GM12878 (cell line): Measurements from ENCODE around the gene CYP46A1. TPM values are rescaled to one million over a fixed set of nuclear protein-coding genes. Genes with fewer than 3 reads are reported as not detected.

Experiments
- ATAC-seq: fragments of 200-7000 bp; cut with Tn5 transposase; 3 replicates; pipeline ENCODE4 v1.9.1; 2020; ENCODE audit warnings: mild to moderate bottlenecking, moderate library complexity
- BruUV-seq: library from RNA; stranded (reverse); fragments of 400-500 nt; replicated peaks from 2 replicates; lab custom pipeline; 2021; lab: Mats Ljungman, UMichigan
- CTCF ChIA-PET: fragments of 300-600 bp; sonication (Branson Sonifier 250); formaldehyde crosslinking; extraction: SDS; loops from one replicate; lab custom pipeline; 2021; ENCODE audit warnings: inconsistent platforms; lab: Yijun Ruan, JAX
- POLR2A ChIA-PET: fragments of 350-600 bp; formaldehyde crosslinking; extraction: SDS; loops from one replicate; lab custom pipeline; 2021; ENCODE audit warnings: inconsistent platforms; lab: Charles Lee
- RAD21 ChIA-PET: fragments of 300-600 bp; sonication (Branson Sonifier 250); formaldehyde crosslinking; loops from one replicate; lab custom pipeline; 2023; ENCODE audit warnings: antibody characterized with exemption; ENCODE audit not compliant: unreplicated experiment; lab: Charles Lee
- SMC1A ChIA-PET: fragments of 300-600 bp; sonication (Branson Sonifier 250); formaldehyde crosslinking; loops from one replicate; lab custom pipeline; 2023; ENCODE audit not compliant: unreplicated experiment, uncharacterized antibody; lab: Charles Lee
- DNase-seq: peaks from one replicate; pipeline ENCODE4 v3.0.0-alpha.2; 2011; ENCODE audit warnings: low read depth, low spot score
- FAIRE-seq: peaks from 3 replicates; lab custom pipeline; 2011; peaks lifted over from hg19 to GRCh38; lab: Jason Lieb, UNC
- H2AFZ ChIP-seq: 2 replicates; pipeline ENCODE4 v1.6.0; 2011; ENCODE audit warnings: low read depth, low read length, control low read depth; ENCODE audit not compliant: control insufficient read depth
- H3K27ac ChIP-seq: 2 replicates; pipeline ENCODE4 v1.5.1; 2011; ENCODE audit warnings: control low read depth; ENCODE audit not compliant: control insufficient read depth, insufficient read depth
- H3K27me3 ChIP-seq, 2 experiments: replicated peaks in 1 of 2; 2 replicates each; pipeline versions ENCODE4 v1.6.0 to v1.6.1; 2011; ENCODE audit warnings: low read length in 1 of 2; ENCODE audit not compliant: control insufficient read depth in 2 of 2, insufficient read depth in 2 of 2
- H3K36me3 ChIP-seq, 2 experiments: 2 replicates each; pipeline ENCODE4 v1.5.1; 2011; ENCODE audit warnings: low read length in 1 of 2; ENCODE audit not compliant: control insufficient read depth in 2 of 2, insufficient read depth in 2 of 2
- H3K4me1 ChIP-seq: 2 replicates; pipeline ENCODE4 v1.6.1; 2011; ENCODE audit warnings: mild to moderate bottlenecking, low read length, moderate library complexity, mixed read lengths; ENCODE audit not compliant: control insufficient read depth, insufficient read depth
- H3K4me2 ChIP-seq: 2 replicates; pipeline ENCODE4 v1.6.0; 2011; ENCODE audit warnings: control low read depth; ENCODE audit not compliant: control insufficient read depth, insufficient read depth
- H3K4me3 ChIP-seq: fragments of 200-600 bp; sonication (generic); 2 replicates; pipeline ENCODE4 v1.5.1; 2016
- H3K79me2 ChIP-seq: 2 replicates; pipeline ENCODE4 v1.6.0; 2011; ENCODE audit warnings: low read length; ENCODE audit not compliant: control insufficient read depth, insufficient read depth
- H3K9ac ChIP-seq: 2 replicates; pipeline ENCODE4 v1.8.0; 2011; ENCODE audit warnings: low read length, control low read depth, mixed read lengths; ENCODE audit not compliant: control insufficient read depth, insufficient read depth
- H3K9me3 ChIP-seq: replicated peaks from 3 replicates; pipeline ENCODE4 v1.5.1; 2011; ENCODE audit warnings: mild to moderate bottlenecking, low read length; ENCODE audit not compliant: control insufficient read depth, insufficient read depth
- H4K20me1 ChIP-seq: 2 replicates; pipeline ENCODE4 v1.6.0; 2011; ENCODE audit not compliant: control insufficient read depth, insufficient read depth
- ASH2L ChIP-seq: fragments of 300-600, 200-600 bp; sonication (generic); IDR thresholded peaks from 2 replicates; pipeline ENCODE4 v1.6.1; 2017; ENCODE audit warnings: low read depth, mild to moderate bottlenecking, borderline replicate concordance
- CBX5 ChIP-seq: sonication (generic); IDR thresholded peaks from 2 replicates; pipeline ENCODE4 v1.6.1; 2016; ENCODE audit warnings: low read depth, moderate library complexity, mild to moderate bottlenecking, inconsistent platforms
- CREB1 ChIP-seq: IDR thresholded peaks from 2 replicates; pipeline ENCODE4 v1.6.1; 2012; ENCODE audit warnings: low read depth, mild to moderate bottlenecking, inconsistent platforms
- CREM ChIP-seq: IDR thresholded peaks from 2 replicates; pipeline ENCODE4 v1.6.1; 2014; ENCODE audit warnings: antibody characterized with exemption, low read depth
- DPF2 ChIP-seq: fragments of 450-650 bp; IDR thresholded peaks from 2 replicates; pipeline ENCODE4 v1.6.1; 2017; ENCODE audit warnings: mild to moderate bottlenecking
- JUNB ChIP-seq: IDR thresholded peaks from 2 replicates; pipeline ENCODE4 v1.6.1; 2016; ENCODE audit warnings: antibody characterized with exemption, mild to moderate bottlenecking
- MTA3 ChIP-seq: IDR thresholded peaks from 2 replicates; pipeline ENCODE4 v1.6.1; 2012; ENCODE audit warnings: low read length, inconsistent platforms, borderline replicate concordance
- MYC ChIP-seq: IDR thresholded peaks from 2 replicates; pipeline ENCODE4 v1.6.1; 2011; ENCODE audit warnings: mild to moderate bottlenecking, low read length, moderate library complexity, inconsistent platforms; ENCODE audit not compliant: insufficient read depth, insufficient replicate concordance, insufficient read length, severe bottlenecking
- PAX5 ChIP-seq: IDR thresholded peaks from 2 replicates; pipeline ENCODE4 v1.6.1; 2011; ENCODE audit warnings: low read depth, low read length, borderline replicate concordance
- PML ChIP-seq: IDR thresholded peaks from 2 replicates; pipeline ENCODE4 v1.6.1; 2012; ENCODE audit warnings: low read length, inconsistent platforms
- RAD51 ChIP-seq: fragments of 450-650 bp; IDR thresholded peaks from 2 replicates; pipeline ENCODE4 v1.6.1; 2016; ENCODE audit warnings: moderate library complexity, mild to moderate bottlenecking, inconsistent platforms
- RB1 ChIP-seq: fragments of 450-650 bp; formaldehyde crosslinking; IDR thresholded peaks from 2 replicates; pipeline ENCODE4 v1.6.1; 2017; ENCODE audit warnings: mild to moderate bottlenecking, borderline replicate concordance
- SIN3A ChIP-seq: IDR thresholded peaks from 2 replicates; pipeline ENCODE4 v1.6.1; 2012; ENCODE audit warnings: low read depth, low read length, improper control_type of control experiment
- TARDBP ChIP-seq: IDR thresholded peaks from 2 replicates; pipeline ENCODE4 v1.6.1; 2016; ENCODE audit warnings: borderline replicate concordance
- TBL1XR1 ChIP-seq: IDR thresholded peaks from 2 replicates; pipeline ENCODE4 v1.6.1; 2012; ENCODE audit warnings: low read depth, low read length, improper control_type of control experiment
- WGBS: methylation state at CpG from one replicate; pipeline ENCODE4 v1.1.6; 2016; ENCODE audit warnings: low lambda C conversion rate; ENCODE audit not compliant: insufficient replicate concordance, insufficient coverage; ENCODE audit errors: missing lambda C conversion rate; 5-methylcytosine and 5-hydroxymethylcytosine counted together
- in situ Hi-C: fragments of 300-500 bp; cut with MboI; formaldehyde crosslinking; loops from 9 replicates; pipeline ENCODE4 v1.14.3; 2018; ENCODE audit warnings: mixed read lengths
- intact Hi-C: fragments of 100-400 bp; cut with micrococcal nuclease; formaldehyde crosslinking; loops from one replicate; pipeline ENCODE4 v1.14.2; 2022; ENCODE audit not compliant: unreplicated experiment
- polyA plus RNA-seq, 11 experiments: library from polyadenylated mRNA; depleted of rRNA in 4 of 11; unstranded in 6 of 11; stranded (reverse) in 5 of 11; fragments of >200 nt; fragmentation: Nextera tagmentation in 4 of 11; fragmentation: Illumina TruSeq in 1 of 11; extraction: Ambion mirVana in 4 of 11; extraction: Trizol in 1 of 11; gene quantifications; 1 replicate in 1 of 11; 2 replicates in 10 of 11; pipeline versions ENCODE4 v1.2.1 to v1.2.3, GENCODE V29; 2011 to 2016; ENCODE audit warnings: inconsistent platforms in 2 of 11, missing spikeins in 2 of 11, low read depth in 1 of 11
- total RNA-seq, 4 experiments: library from RNA; depleted of rRNA in 3 of 4; stranded (reverse); fragments of >200 nt in 3 of 4; fragmentation: Illumina TruSeq in 1 of 4; extraction: Trizol in 1 of 4; gene quantifications; 2 replicates each; pipeline versions ENCODE4 v1.2.1 to v1.2.3, GENCODE V29; 2013 to 2021
- TF ChIP-seq, protein P1 (sequence below): IDR thresholded peaks from 2 replicates; pipeline ENCODE4 v1.6.1; 2012; ENCODE audit warnings: low read depth, low read length, improper control_type of control experiment
- TF ChIP-seq, protein P2 (sequence below): IDR thresholded peaks from 2 replicates; pipeline ENCODE4 v1.6.1; 2012; ENCODE audit warnings: low read depth, low read length, improper control_type of control experiment
- TF ChIP-seq, protein P3 (sequence below): fragments of 450-650 bp; IDR thresholded peaks from 2 replicates; pipeline ENCODE4 v1.6.1; 2016; ENCODE audit warnings: mild to moderate bottlenecking
- TF ChIP-seq, protein P4 (sequence below): fragments of 450-650 bp; IDR thresholded peaks from 2 replicates; pipeline ENCODE4 v1.6.1; 2017; ENCODE audit warnings: antibody characterized with exemption, mild to moderate bottlenecking, moderate library complexity

Gene CYP46A1
- total and polyA plus RNA-seq, 10 of the 15 experiments (the other 5 are each of a cell fraction or from before 2014, with no cell fraction given): 0.04 to 0.11 TPM; not detected in 8

DNA sequence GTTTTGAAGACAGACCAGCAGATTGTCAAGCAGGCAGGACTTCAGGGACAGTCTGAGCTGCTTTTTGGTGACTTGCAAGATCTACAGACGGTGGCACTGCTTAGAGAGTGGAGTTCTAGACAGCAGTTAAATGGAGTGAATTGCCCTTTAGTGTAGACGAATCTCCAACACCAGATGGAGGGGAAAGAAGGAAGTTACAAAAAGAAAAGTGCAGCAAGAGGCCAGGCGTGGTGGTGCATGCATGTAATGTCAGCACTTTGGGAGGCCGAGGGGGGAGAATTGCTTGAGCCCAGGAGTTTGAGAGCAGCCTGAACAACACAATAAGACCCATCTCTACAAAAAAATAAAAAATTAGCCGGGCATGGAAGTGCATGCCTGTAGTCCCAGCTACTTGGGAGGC is 47.6 kb upstream of the CYP46A1 start:
- Histone ChIP-seq H3K27me3 (peaks cover 0 to 1% of the 10 kb centered on the region in 2 experiments; a peak in 1 of 4 replicates), H3K4me1 (no peaks in the 10 kb centered on the region), H3K9me3 (no peaks in the 10 kb centered on the region), H2AFZ (no peak overlapping the region), H3K4me2 (no peak overlapping the region), H3K79me2 (no peaks in the 10 kb centered on the region), H3K27ac (no peak overlapping the region), H3K36me3 (no peaks in the 10 kb centered on the region), H3K9ac (no peak overlapping the region), H3K4me3 (no peak overlapping the region), H4K20me1 (no peaks in the 10 kb centered on the region)
- SMC1A ChIA-PET: no interaction called here
- DNase-seq: no peak
- no peak for FAIRE-seq
- intact Hi-C loops (no loop called here), in situ Hi-C loops (no loop called here)
- 0% methylated on average over 5 of the region's 5 CpGs for WGBS
- TF ChIP-seq MYC (no peak), TARDBP (no peak), MTA3 (no peak), CREM (no peak), RAD51 (no peak), PAX5 (no peak), TBL1XR1 (no peak), SIN3A (no peak), JUNB (no peak), PML (no peak), RB1 (no peak), CBX5 (no peak), CREB1 (no peak), ASH2L (no peak), DPF2 (no peak)
- TF ChIP-seq, protein P1, sequence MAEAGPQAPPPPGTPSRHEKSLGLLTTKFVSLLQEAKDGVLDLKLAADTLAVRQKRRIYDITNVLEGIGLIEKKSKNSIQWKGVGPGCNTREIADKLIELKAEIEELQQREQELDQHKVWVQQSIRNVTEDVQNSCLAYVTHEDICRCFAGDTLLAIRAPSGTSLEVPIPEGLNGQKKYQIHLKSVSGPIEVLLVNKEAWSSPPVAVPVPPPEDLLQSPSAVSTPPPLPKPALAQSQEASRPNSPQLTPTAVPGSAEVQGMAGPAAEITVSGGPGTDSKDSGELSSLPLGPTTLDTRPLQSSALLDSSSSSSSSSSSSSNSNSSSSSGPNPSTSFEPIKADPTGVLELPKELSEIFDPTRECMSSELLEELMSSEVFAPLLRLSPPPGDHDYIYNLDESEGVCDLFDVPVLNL: no peak
- TF ChIP-seq, protein P2, sequence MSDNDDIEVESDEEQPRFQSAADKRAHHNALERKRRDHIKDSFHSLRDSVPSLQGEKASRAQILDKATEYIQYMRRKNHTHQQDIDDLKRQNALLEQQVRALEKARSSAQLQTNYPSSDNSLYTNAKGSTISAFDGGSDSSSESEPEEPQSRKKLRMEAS: no peak
- TF ChIP-seq, protein P3, sequence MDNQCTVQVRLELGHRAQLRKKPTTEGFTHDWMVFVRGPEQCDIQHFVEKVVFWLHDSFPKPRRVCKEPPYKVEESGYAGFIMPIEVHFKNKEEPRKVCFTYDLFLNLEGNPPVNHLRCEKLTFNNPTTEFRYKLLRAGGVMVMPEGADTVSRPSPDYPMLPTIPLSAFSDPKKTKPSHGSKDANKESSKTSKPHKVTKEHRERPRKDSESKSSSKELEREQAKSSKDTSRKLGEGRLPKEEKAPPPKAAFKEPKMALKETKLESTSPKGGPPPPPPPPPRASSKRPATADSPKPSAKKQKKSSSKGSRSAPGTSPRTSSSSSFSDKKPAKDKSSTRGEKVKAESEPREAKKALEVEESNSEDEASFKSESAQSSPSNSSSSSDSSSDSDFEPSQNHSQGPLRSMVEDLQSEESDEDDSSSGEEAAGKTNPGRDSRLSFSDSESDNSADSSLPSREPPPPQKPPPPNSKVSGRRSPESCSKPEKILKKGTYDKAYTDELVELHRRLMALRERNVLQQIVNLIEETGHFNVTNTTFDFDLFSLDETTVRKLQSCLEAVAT: no peak
- TF ChIP-seq, protein P4, sequence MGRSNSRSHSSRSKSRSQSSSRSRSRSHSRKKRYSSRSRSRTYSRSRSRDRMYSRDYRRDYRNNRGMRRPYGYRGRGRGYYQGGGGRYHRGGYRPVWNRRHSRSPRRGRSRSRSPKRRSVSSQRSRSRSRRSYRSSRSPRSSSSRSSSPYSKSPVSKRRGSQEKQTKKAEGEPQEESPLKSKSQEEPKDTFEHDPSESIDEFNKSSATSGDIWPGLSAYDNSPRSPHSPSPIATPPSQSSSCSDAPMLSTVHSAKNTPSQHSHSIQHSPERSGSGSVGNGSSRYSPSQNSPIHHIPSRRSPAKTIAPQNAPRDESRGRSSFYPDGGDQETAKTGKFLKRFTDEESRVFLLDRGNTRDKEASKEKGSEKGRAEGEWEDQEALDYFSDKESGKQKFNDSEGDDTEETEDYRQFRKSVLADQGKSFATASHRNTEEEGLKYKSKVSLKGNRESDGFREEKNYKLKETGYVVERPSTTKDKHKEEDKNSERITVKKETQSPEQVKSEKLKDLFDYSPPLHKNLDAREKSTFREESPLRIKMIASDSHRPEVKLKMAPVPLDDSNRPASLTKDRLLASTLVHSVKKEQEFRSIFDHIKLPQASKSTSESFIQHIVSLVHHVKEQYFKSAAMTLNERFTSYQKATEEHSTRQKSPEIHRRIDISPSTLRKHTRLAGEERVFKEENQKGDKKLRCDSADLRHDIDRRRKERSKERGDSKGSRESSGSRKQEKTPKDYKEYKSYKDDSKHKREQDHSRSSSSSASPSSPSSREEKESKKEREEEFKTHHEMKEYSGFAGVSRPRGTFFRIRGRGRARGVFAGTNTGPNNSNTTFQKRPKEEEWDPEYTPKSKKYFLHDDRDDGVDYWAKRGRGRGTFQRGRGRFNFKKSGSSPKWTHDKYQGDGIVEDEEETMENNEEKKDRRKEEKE: no peak
- POLR2A ChIA-PET: no interaction called here
- no TSS peak for BruUV-seq
- RAD21 ChIA-PET: no interaction called here
- ATAC-seq: no peak
- CTCF ChIA-PET: no interaction called here
